Gastrocnemius medialis (tissue), 4 donors: Measurements from ENCODE around the gene IFNB1.

Source experiments
- POLR2A ChIP-seq, 2 donors: fragments of 450-650 bp; IDR thresholded peaks; one replicate each; pipeline ENCODE4 v1.6.1; 2017; ENCODE audit warnings: antibody characterized with exemption in 2 of 2, mild to moderate bottlenecking in 2 of 2, moderate library complexity in 2 of 2
- TF ChIP-seq, protein P1 (sequence below), 5 experiments: fragments of 450-650 bp in 3 of 5; fragments of 200-600 bp in 2 of 5; sonication (generic) in 2 of 5; IDR thresholded peaks in 4 of 5; conservative IDR thresholded peaks in 1 of 5; 1 replicate in 4 of 5; 2 replicates in 1 of 5; pipeline ENCODE4 v1.5.1; 2016 to 2019; ENCODE audit warnings: antibody characterized with exemption in 5 of 5, mild to moderate bottlenecking in 3 of 5, moderate library complexity in 3 of 5

- TF ChIP-seq, protein P1, sequence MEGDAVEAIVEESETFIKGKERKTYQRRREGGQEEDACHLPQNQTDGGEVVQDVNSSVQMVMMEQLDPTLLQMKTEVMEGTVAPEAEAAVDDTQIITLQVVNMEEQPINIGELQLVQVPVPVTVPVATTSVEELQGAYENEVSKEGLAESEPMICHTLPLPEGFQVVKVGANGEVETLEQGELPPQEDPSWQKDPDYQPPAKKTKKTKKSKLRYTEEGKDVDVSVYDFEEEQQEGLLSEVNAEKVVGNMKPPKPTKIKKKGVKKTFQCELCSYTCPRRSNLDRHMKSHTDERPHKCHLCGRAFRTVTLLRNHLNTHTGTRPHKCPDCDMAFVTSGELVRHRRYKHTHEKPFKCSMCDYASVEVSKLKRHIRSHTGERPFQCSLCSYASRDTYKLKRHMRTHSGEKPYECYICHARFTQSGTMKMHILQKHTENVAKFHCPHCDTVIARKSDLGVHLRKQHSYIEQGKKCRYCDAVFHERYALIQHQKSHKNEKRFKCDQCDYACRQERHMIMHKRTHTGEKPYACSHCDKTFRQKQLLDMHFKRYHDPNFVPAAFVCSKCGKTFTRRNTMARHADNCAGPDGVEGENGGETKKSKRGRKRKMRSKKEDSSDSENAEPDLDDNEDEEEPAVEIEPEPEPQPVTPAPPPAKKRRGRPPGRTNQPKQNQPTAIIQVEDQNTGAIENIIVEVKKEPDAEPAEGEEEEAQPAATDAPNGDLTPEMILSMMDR (IDR thresholded peaks at IDR 0.05 in 4 of 5, conservative IDR thresholded peaks at IDR 0.05 in 1 of 5), result no peak
- no peak for TF ChIP-seq POLR2A (IDR thresholded peaks at IDR 0.05)
Observed at GRCh38 chr9:21029661-21030060, 48.1 kb downstream of the IFNB1 start.
